ENCODE data around the gene SGSM1.
"Not testable (repeated sequence)": the region's sequence is repeated elsewhere in the genome, so short reads cannot be mapped to it uniquely, and the experiment has no call there.

SGSM1 gene

DNA sequence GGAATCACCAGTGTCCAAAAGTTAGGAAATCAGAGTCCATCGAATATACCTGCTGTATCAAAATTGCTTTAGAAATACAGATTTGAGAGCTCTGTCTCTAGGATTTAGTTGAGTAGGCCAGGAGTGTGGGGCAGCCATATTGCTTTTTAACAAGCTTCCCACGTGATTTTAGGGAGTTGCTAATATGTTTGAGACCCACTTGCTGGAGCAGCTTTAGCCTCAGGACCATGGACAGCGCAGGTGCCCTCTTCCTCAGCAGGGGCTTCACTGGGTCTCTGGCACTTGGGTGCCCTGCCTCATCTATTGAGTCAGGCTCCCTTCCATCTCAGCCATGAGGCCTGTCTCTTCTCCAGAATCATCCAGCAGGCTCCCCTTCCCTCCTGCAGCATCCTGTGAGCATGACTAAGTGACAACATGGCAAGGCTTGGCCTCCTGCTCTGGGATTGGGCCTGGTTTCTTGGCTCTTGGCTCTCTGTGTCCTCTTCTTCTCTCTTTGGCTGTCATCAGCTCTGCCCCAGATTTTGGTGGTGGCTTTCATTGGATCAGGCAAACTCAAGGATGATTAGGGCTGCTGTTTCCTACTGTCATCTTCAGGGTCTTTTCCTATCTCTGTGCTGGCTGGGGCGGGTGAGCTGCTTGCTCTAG is 70.0 kb downstream of the SGSM1 start:
- Mint-ChIP-seq H3K4me1 (no peaks in the 10 kb centered on the region), H3K4me3 (no peak overlapping the region), H3K9me3 (no peaks in the 10 kb centered on the region), H3K36me3 (no peaks in the 10 kb centered on the region), H3K27me3 (no peaks in the 10 kb centered on the region), H3K27ac (no peak overlapping the region)
- DNase-seq, result peak; percentile 58
- CTCF ChIA-PET, result interaction anchor here (0.9 to 1.3 kb wide), 2 partner anchors 26 to 27 kb away, joined by 3 to 4 read pairs; no protein-coding TSS in a partner anchor

DNA sequence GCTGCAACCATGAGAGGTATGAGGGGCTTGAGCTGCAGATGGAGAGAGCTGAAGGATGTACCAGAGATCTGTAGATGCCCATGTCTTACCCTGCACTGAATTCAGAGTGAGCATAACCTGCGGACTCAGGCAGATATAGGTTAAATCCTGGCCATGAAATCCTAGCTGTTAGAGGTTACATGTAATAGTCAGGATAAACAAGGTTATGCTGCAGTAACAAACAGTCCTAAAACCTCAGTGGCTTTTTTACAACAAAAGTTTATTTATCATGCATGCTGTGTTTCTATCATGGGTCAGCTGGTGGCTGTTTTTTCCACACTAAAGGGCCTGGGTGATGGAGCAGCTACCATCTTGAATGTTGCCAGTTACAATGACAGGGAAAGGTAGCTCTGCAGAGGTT is 70.7 kb downstream of the SGSM1 start:
- Mint-ChIP-seq H3K27ac (no peak overlapping the region), H3K36me3 (no peaks in the 10 kb centered on the region), H3K9me3 (no peaks in the 10 kb centered on the region), H3K4me3 (no peak overlapping the region), H3K4me1 (no peaks in the 10 kb centered on the region), H3K27me3 (no peaks in the 10 kb centered on the region)
- CTCF ChIA-PET, result interaction anchor here (1.3 kb wide), 1 partner anchor 26 kb away, joined by 4 read pairs; no protein-coding TSS in a partner anchor
- DNase-seq, result no peak

DNA sequence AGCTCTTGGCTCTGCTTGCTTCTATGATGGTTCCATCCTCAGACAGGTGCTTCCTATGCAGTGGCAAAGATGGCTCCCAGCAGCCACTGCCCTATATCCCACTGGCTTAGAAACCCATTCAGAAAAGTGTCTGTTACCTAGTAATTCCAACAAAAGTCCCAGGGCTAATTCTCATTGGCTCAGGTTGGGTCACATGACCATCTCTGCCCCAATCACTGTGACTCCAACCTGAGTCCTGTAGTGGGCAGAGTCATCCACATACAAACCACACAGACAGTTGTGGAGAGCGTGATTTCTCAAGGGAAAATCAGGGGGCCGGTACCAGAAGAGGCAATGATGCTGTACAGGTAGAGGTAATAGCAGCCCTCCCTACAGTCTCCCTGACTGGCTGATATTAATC is 73.0 kb downstream of the SGSM1 start:
- H3K4me3 Mint-ChIP-seq, result no peak overlapping the region
- H3K27me3 Mint-ChIP-seq, result no peaks in the 10 kb centered on the region
- no peaks in the 10 kb centered on the region for H3K9me3 Mint-ChIP-seq
- no peak for DNase-seq
- H3K27ac Mint-ChIP-seq, result no peak overlapping the region
- no peaks in the 10 kb centered on the region for H3K4me1 Mint-ChIP-seq
- no peaks in the 10 kb centered on the region for H3K36me3 Mint-ChIP-seq
- CTCF ChIA-PET, result no interaction called here

DNA sequence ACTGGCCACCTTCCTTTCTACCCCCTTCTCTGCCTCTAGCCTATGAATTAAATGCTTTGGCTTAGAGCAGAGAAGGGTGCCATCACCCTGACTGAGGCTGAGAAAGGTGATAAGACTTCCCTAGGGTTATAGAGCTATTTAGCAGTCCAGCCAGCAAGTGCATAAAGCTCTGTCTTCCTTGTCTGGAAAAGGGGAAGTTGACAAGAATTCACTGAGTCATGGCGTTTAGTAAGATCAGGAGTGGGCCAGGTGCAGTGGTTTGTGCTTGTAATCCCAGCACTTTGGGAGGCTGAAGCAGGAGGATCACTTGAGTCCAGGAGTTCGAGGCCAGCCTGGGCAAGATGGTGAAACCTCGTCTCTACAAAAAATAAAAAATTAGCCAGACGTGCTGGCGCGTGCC is 77.4 kb downstream of the SGSM1 start:
- no peaks in the 10 kb centered on the region for H3K9me3 Mint-ChIP-seq
- no peaks in the 10 kb centered on the region for H3K36me3 Mint-ChIP-seq
- no peak for DNase-seq
- H3K27ac Mint-ChIP-seq, result no peak overlapping the region
- H3K27me3 Mint-ChIP-seq, result no peaks in the 10 kb centered on the region
- no peaks in the 10 kb centered on the region for H3K4me1 Mint-ChIP-seq
- CTCF ChIA-PET, result no interaction called here
- no peak overlapping the region for H3K4me3 Mint-ChIP-seq

DNA sequence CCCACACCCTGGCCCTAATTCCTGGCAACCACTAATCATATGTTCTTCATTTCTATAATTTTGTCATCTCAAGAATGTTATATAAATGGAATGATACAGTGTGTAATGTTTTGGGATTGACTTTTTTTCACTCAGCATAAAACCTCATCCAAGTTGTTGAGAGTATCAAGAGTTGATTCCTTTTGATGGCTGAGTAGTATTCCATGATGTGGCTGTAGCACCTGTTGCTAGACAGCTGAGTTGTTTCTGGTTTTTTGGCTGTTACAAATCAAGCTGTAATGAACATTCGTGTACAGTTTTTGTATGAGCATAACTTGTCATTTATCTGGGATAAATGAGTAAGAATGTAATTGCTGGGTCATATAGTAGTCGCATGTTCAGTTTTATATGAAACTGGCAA is 81.2 kb downstream of the SGSM1 start:
- Mint-ChIP-seq H3K9me3 (no peaks in the 10 kb centered on the region), H3K4me1 (no peaks in the 10 kb centered on the region), H3K27me3 (no peaks in the 10 kb centered on the region), H3K27ac (no peak overlapping the region), H3K36me3 (no peaks in the 10 kb centered on the region), H3K4me3 (no peak overlapping the region)
- DNase-seq, result no peak
- CTCF ChIA-PET, result no interaction called here

DNA sequence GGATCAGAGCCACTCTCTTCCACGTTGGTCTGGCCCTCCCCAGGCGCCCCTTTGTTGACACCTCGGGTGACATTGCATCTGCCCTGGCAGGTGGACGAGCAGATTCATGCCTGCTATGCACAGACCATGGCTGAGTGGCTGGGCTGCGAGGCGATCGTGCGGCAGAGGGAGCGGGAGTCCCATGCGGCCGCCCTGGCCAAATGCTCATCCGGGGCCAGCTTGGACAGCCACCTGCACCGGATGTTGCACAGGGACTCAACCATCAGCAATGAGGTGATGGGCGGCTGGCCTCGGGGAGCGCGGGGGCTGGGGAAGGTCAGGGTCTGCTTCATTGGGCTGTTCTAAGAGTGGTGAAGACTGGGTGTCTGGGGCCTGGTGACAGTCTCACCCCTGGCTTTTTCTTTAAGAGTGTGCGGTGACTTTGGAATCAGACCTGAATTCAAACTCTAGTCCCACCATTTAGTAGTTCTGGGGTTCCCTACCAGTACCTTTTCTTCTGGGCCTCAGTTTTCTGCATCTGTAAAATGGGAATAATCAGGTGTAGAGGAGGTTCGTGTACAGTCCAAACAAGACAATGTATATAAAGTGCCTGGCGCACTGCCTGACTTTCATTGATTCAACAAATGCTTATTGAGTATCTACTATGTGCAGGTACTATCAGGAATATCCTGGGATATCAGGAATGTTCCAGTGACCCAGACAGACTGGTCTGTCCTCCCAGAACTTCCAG is 87.5 kb downstream of the SGSM1 start:
- H3K4me1 Mint-ChIP-seq, result no peaks in the 10 kb centered on the region
- CTCF ChIA-PET, result no interaction called here
- peaks cover 4% of the 10 kb centered on the region for H3K27me3 Mint-ChIP-seq
- H3K36me3 Mint-ChIP-seq, result no peaks in the 10 kb centered on the region
- no peaks in the 10 kb centered on the region for H3K9me3 Mint-ChIP-seq
- H3K27ac Mint-ChIP-seq, result no peak overlapping the region
- DNase-seq, result no peak
- H3K4me3 Mint-ChIP-seq, result no peak overlapping the region

DNA sequence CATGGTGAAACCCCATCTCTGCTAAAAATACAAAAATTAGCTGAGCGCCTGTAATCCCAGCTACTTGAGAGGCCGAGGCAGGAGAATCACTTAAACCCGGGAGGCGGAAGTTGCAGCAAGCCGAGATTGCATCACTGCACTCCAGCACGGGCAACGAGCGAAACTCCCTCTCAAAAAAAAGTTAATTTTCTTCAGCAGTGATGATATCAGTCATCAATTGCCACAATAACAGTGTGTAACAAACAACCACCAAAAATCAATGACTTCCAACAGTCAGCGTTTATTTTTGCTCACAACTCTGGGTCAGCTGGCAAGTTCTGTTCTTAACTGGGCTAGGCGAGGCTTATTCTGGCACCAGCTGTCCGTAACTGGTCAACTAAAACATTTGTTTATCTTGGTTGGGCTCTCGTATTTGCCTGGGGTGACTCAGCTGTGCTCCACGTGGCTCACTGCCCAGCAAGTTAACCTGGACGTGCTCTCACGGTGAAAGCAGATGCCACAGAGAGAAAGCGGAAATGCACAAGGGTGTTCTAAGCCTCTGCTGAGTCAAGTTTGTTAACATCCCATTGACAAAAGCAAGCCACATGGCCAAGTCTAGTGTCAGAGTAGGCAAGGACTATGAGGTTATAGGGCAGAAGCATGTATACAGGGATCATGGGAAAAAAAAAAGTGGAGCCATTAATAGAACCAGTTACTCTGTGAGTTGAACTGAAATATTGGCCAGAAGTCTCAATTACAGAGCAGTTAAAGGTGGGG is 88.4 kb downstream of the SGSM1 start:
- Mint-ChIP-seq H3K36me3 (no peaks in the 10 kb centered on the region), H3K4me3 (no peak overlapping the region), H3K27me3 (peaks cover 4% of the 10 kb centered on the region), H3K4me1 (no peaks in the 10 kb centered on the region), H3K27ac (no peak overlapping the region), H3K9me3 (no peaks in the 10 kb centered on the region)
- DNase-seq, result no peak
- CTCF ChIA-PET, result no interaction called here

DNA sequence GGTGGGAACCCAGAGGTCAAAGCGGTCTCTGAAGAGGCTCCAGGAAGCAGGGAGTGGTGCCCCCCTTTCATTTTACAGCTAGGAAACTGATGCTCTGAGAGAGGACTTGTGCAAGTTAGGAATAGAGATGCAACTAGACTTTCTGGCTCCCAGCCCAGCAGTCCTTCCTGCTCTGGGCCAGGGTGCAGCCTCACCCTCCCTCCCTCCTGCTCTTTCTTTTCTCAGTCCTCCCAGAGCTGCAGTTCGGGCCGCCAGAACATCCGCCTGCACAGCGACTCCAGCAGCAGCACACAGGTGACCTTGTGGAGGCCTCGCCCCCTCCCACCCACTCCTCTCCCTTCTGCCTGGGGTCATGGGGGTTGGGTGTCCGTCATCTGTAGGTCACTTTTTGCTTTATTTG is 89.0 kb downstream of the SGSM1 start:
- DNase-seq, result no peak

DNA sequence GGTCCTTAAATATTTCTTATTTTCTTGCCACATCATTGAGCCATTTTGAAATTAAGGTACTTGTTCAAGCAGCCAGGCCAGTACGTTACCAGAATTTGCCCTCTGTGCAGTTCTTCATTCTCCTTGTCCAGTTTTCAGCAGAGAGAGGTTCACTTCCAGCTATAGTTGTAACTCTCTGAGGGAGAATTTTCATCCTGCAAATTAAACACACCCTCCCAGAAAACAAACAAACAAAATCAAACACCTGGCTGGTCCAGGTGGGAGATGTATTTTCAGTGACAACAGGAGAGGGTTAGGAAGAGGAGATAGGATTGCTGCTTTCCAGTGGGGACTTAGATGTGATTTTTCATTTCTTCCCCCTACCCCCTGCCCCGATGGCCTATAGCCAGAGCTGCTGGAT is 95.4 kb downstream of the SGSM1 start:
- Mint-ChIP-seq H3K4me1 (no peaks in the 10 kb centered on the region), H3K27ac (no peak overlapping the region), H3K9me3 (peaks cover 15% of the 10 kb centered on the region), H3K4me3 (no peak overlapping the region), H3K27me3 (peaks cover 7% of the 10 kb centered on the region), H3K36me3 (no peaks in the 10 kb centered on the region)
- CTCF ChIA-PET, result no interaction called here
- no peak for DNase-seq

More for the DNA sequence above, 89.0 kb downstream of the SGSM1 start:
- Mint-ChIP-seq H3K27me3 (peaks cover 4% of the 10 kb centered on the region), H3K4me1 (no peaks in the 10 kb centered on the region), H3K9me3 (no peaks in the 10 kb centered on the region), H3K36me3 (no peaks in the 10 kb centered on the region), H3K4me3 (no peak overlapping the region), H3K27ac (no peak overlapping the region)
- CTCF ChIA-PET, result no interaction called here

DNA sequence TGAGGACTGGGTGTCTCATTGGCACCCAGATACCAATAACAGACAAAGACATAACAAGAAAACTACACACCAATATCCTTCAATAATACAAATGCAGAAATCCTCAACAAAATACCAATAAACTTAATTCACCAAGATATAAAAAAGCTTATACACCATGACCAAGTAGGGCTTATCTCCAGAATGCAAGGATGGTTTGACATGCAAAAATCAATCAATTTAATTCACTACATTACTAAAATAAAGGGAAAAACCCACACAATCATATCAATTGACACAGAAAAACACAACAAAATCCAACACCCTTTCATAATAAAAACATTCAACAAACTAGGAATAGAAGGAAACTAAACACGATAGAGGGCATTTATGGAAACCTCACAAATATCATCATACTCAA is 99.9 kb downstream of the SGSM1 start:
- no peak for DNase-seq
- peaks cover 15% of the 10 kb centered on the region for H3K9me3 Mint-ChIP-seq
- no peaks in the 10 kb centered on the region for H3K36me3 Mint-ChIP-seq
- no peaks in the 10 kb centered on the region for H3K4me1 Mint-ChIP-seq
- peaks cover 3% of the 10 kb centered on the region for H3K27me3 Mint-ChIP-seq
- CTCF ChIA-PET, result no interaction called here
- H3K27ac Mint-ChIP-seq, result no peak overlapping the region
- no peak overlapping the region for H3K4me3 Mint-ChIP-seq

DNA sequence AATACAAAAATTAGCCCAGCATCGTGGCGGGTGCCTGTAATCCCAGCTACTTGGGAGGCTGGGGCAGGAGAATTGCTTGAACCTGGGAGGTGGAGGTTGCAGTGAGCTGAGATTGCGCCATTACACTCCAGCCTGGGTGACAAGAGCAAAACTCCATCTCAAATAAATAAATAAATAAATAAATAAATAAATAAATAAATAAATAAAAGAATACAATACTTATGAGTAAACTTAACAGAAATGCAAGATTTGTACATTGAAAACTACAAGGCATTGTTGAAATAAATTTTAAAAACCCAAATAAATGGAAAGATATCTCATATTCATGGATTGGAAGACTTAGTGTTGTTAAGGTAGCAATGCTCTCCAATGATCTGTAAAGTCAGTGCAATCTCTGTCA is 101.1 kb downstream of the SGSM1 start:
- DNase-seq, H3K4me3 Mint-ChIP-seq, CTCF ChIA-PET, H3K27ac Mint-ChIP-seq, H3K36me3 Mint-ChIP-seq, H3K4me1 Mint-ChIP-seq, H3K27me3 Mint-ChIP-seq: not testable (repeated sequence)
- peaks cover 15% of the 10 kb centered on the region for H3K9me3 Mint-ChIP-seq

DNA sequence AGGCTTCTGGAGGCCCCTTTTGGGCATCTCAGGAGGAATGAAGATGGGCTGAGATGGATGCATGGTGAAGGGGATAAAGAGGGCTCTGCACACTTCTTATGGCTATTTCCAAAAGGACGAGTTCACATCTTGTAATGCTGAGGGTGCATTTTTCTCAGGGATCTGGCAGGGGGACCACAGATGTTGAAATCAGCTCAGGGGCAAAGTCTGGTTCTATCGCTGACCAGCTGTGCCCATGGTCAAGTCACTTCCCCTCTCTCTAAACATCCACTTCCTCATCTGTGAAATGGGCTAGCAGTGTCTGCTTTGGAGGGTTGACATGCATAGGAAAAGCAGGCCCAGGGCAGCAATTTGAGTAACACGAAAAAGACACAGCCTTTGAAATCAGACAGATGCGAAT is 114.0 kb downstream of the SGSM1 start:
- H3K27ac Mint-ChIP-seq, result no peak overlapping the region
- no peaks in the 10 kb centered on the region for H3K9me3 Mint-ChIP-seq
- no peaks in the 10 kb centered on the region for H3K4me1 Mint-ChIP-seq
- no peaks in the 10 kb centered on the region for H3K27me3 Mint-ChIP-seq
- no peak for DNase-seq
- H3K36me3 Mint-ChIP-seq, result no peaks in the 10 kb centered on the region
- H3K4me3 Mint-ChIP-seq, result no peak overlapping the region
- CTCF ChIA-PET, result interaction anchor here (1.2 kb wide), 1 partner anchor 134 kb away, joined by 3 read pairs; no protein-coding TSS in a partner anchor

DNA sequence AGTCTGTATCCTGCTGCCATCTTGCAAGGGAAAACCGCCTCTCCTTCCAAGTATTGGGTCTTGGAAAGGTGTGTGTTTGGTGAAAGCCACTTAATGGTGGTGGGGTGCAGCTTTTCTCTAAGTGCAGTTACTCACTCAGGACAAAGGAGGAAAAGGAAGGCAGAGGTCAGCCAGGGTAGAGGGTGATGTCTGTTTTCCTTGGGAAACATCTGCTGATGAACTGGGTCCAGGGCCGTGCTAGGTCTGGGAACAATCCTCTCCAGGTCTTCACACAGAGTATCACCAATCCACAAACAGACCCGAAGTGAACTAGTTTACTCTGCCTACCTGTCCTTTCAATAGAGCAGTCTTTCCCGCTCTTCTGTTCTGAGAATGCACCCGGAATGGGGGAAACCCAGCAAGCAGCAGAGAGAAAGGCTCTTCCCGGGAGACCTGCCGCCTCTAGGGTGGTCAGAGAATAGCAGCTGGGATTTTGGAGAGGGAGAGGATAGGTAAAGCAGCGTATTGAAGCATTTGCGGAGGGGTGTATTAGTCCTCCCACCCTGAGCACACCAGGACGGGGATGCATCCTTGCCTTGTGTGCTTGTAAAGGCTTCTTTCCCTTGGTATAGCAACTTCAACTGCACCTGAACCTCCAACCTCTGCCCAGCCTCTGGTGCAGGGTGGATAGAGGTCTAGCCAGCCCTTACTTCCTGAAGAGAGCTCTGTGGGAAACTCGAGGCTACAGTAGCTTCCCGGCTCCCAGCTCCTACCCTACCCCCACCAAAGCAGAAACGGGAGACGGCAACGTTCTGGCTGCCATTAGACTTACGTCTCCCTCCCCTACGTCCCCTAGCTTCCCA is 119.8 kb downstream of the SGSM1 start:
- H3K9me3 Mint-ChIP-seq, result no peaks in the 10 kb centered on the region
- H3K36me3 Mint-ChIP-seq, result no peaks in the 10 kb centered on the region
- no peak overlapping the region for H3K4me3 Mint-ChIP-seq
- no peaks in the 10 kb centered on the region for H3K4me1 Mint-ChIP-seq
- no peak overlapping the region for H3K27ac Mint-ChIP-seq
- no peak for DNase-seq
- CTCF ChIA-PET, result no interaction called here
- H3K27me3 Mint-ChIP-seq, result peaks cover 33% of the 10 kb centered on the region

DNA sequence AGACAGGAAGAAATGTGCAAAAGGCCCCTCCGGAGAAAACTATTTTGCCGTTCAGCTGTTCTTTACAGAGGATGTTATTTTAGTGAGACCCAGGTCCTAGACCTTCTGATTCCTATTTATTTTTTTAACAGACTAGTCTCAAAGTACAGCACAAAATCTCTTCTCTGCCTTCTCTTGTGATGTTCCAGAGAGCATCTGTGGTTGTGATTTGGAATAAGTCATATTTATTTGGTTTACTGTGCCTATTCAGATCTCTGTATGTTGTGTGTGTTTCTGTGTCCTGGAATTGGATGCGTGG is 120.4 kb downstream of the SGSM1 start:
- CTCF ChIA-PET, result no interaction called here

More for the DNA sequence above, 120.4 kb downstream of the SGSM1 start:
- H3K9me3 Mint-ChIP-seq, result no peaks in the 10 kb centered on the region
- DNase-seq, result no peak
- H3K4me1 Mint-ChIP-seq, result no peaks in the 10 kb centered on the region
- no peak overlapping the region for H3K27ac Mint-ChIP-seq
- H3K36me3 Mint-ChIP-seq, result no peaks in the 10 kb centered on the region
- H3K27me3 Mint-ChIP-seq, result peaks cover 37% of the 10 kb centered on the region
- H3K4me3 Mint-ChIP-seq, result no peak overlapping the region

Measured in activated naive CD4-positive, alpha-beta T cell treated with anti-CD3 and anti-CD28 coated beads, Interleukin-2, amount 10 ng/mL, durations not matched to agents 7 days and 5 days (primary cell).